HepG2 (cell line): ENCODE data around the gene ADSS1. TPM values are rescaled to one million over a fixed set of nuclear protein-coding genes. Genes with fewer than 3 reads are reported as not detected.

Experiments used
- ARNT2 ChIP-seq: sonication (generic); formaldehyde crosslinking; IDR thresholded peaks from 2 replicates; pipeline ENCODE4 v1.8.0; 2022; ENCODE audit warnings: mild to moderate bottlenecking, low read depth, missing genetic modification reagents, moderate library complexity
- ARNTL ChIP-seq: sonication (generic); formaldehyde crosslinking; IDR thresholded peaks from 2 replicates; pipeline ENCODE4 v1.4.0; 2020; ENCODE audit warnings: mild to moderate bottlenecking, missing genetic modification reagents
- BRCA1 ChIP-seq: sonication (generic); formaldehyde crosslinking; IDR thresholded peaks from 2 replicates; pipeline ENCODE4 v1.4.0; 2020; ENCODE audit warnings: missing genetic modification reagents
- EEA1 ChIP-seq: sonication (generic); formaldehyde crosslinking; IDR thresholded peaks from 2 replicates; pipeline ENCODE4 v1.5.1; 2020; ENCODE audit warnings: mild to moderate bottlenecking, missing genetic modification reagents, borderline replicate concordance
- FOXA3 ChIP-seq: IDR thresholded peaks from 2 replicates; pipeline ENCODE4 v1.6.1; 2016; ENCODE audit warnings: missing genetic modification reagents, missing compliant biosample characterization
- MTF1 ChIP-seq: sonication (generic); formaldehyde crosslinking; IDR thresholded peaks from 2 replicates; pipeline ENCODE4 v1.5.0; 2020; ENCODE audit warnings: missing genetic modification reagents
- NFIB ChIP-seq: sonication (generic); formaldehyde crosslinking; IDR thresholded peaks from 2 replicates; pipeline ENCODE4 v1.9.0; 2021; ENCODE audit warnings: missing genetic modification reagents, mild to moderate bottlenecking, borderline replicate concordance
- PHF21A ChIP-seq: sonication (generic); formaldehyde crosslinking; IDR thresholded peaks from 2 replicates; pipeline ENCODE4 v1.5.0; 2020; ENCODE audit warnings: mild to moderate bottlenecking, missing genetic modification reagents
- POLR2AphosphoS5 ChIP-seq: IDR thresholded peaks from 2 replicates; pipeline ENCODE4 v1.6.1; 2012; ENCODE audit warnings: low read depth, low read length
- PPARG ChIP-seq: conservative IDR thresholded peaks from 2 replicates; pipeline ENCODE4 v1.6.1; 2016; ENCODE audit warnings: missing biosample characterization, missing genetic modification reagents
- RXRA ChIP-seq: sonication (generic); formaldehyde crosslinking; IDR thresholded peaks from 2 replicates; pipeline ENCODE4 v1.5.1; 2020; ENCODE audit warnings: missing genetic modification reagents
- SALL1 ChIP-seq: sonication (generic); formaldehyde crosslinking; IDR thresholded peaks from 2 replicates; pipeline ENCODE4 v1.8.0; 2022; ENCODE audit warnings: mild to moderate bottlenecking, missing genetic modification reagents
- SOX6 ChIP-seq, 2 experiments: fragments of 450-650 bp in 1 of 2; sonication (generic) in 1 of 2; formaldehyde crosslinking in 1 of 2; IDR thresholded peaks; 2 replicates each; pipeline versions ENCODE4 v1.4.0 to v1.6.1; 2017 to 2020; ENCODE audit warnings: antibody characterized with exemption in 1 of 2, mild to moderate bottlenecking in 1 of 2, missing genetic modification reagents in 1 of 2
- ZNF180 ChIP-seq: sonication (generic); formaldehyde crosslinking; IDR thresholded peaks from 2 replicates; pipeline ENCODE4 v1.4.0; 2020; ENCODE audit warnings: low read depth, missing genetic modification reagents, borderline replicate concordance
- ZNF550 ChIP-seq: sonication (generic); formaldehyde crosslinking; IDR thresholded peaks from 2 replicates; pipeline ENCODE4 v1.4.0; 2020; ENCODE audit warnings: mild to moderate bottlenecking, missing genetic modification reagents, borderline replicate concordance
- ZNF558 ChIP-seq: sonication (generic); formaldehyde crosslinking; IDR thresholded peaks from 2 replicates; pipeline ENCODE4 v1.9.0; 2022; ENCODE audit warnings: mild to moderate bottlenecking, missing genetic modification reagents, borderline replicate concordance
- ZNF782 ChIP-seq: sonication (generic); formaldehyde crosslinking; IDR thresholded peaks from 2 replicates; pipeline ENCODE4 v1.4.0; 2020; ENCODE audit warnings: missing genetic modification reagents, mild to moderate bottlenecking, borderline replicate concordance
- polyA plus RNA-seq, 8 experiments: library from polyadenylated mRNA; depleted of rRNA in 3 of 8; stranded (reverse) in 7 of 8; unstranded in 1 of 8; fragments of >200 nt; fragmentation: Illumina TruSeq in 4 of 8; extraction: Trizol in 4 of 8; gene quantifications; 2 replicates each; pipeline versions ENCODE4 v1.2.1 to v1.2.3, GENCODE V29; 2011 to 2016; ENCODE audit warnings: low read depth in 4 of 8, missing spikeins in 1 of 8, mixed read lengths in 1 of 8; ENCODE audit not compliant: insufficient read depth in 1 of 8
- total RNA-seq, 5 experiments: library from RNA; depleted of rRNA; stranded (reverse); fragments of >200 nt; fragmentation: Illumina TruSeq; extraction: Trizol; gene quantifications; 2 replicates each; pipeline ENCODE4 v1.2.3, GENCODE V29; 2016; ENCODE audit warnings: low read depth in 1 of 5
- TF ChIP-seq, protein P1 (sequence below): sonication (generic); formaldehyde crosslinking; IDR thresholded peaks from 2 replicates; pipeline ENCODE4 v1.5.0; 2020; ENCODE audit warnings: mild to moderate bottlenecking, missing genetic modification reagents, moderate library complexity
- TF ChIP-seq, protein P2 (sequence below): sonication (generic); formaldehyde crosslinking; IDR thresholded peaks from 2 replicates; pipeline ENCODE4 v1.4.0; 2020; ENCODE audit warnings: missing genetic modification reagents, borderline replicate concordance
- TF ChIP-seq, protein P3 (sequence below): sonication (generic); formaldehyde crosslinking; IDR thresholded peaks from 2 replicates; pipeline ENCODE4 v1.4.0; 2020; ENCODE audit warnings: missing genetic modification reagents
- TF ChIP-seq, protein P4 (sequence below): sonication (generic); formaldehyde crosslinking; conservative IDR thresholded peaks from 2 replicates; pipeline ENCODE4 v1.4.0; 2020; ENCODE audit warnings: mild to moderate bottlenecking, missing genetic modification reagents, moderate library complexity

Gene ADSS1
- total and polyA plus RNA-seq, 2 of the 13 experiments (the other 11 are each of a cell fraction or from before 2014, with no cell fraction given) = 1.0 to 36.7 TPM

DNA sequence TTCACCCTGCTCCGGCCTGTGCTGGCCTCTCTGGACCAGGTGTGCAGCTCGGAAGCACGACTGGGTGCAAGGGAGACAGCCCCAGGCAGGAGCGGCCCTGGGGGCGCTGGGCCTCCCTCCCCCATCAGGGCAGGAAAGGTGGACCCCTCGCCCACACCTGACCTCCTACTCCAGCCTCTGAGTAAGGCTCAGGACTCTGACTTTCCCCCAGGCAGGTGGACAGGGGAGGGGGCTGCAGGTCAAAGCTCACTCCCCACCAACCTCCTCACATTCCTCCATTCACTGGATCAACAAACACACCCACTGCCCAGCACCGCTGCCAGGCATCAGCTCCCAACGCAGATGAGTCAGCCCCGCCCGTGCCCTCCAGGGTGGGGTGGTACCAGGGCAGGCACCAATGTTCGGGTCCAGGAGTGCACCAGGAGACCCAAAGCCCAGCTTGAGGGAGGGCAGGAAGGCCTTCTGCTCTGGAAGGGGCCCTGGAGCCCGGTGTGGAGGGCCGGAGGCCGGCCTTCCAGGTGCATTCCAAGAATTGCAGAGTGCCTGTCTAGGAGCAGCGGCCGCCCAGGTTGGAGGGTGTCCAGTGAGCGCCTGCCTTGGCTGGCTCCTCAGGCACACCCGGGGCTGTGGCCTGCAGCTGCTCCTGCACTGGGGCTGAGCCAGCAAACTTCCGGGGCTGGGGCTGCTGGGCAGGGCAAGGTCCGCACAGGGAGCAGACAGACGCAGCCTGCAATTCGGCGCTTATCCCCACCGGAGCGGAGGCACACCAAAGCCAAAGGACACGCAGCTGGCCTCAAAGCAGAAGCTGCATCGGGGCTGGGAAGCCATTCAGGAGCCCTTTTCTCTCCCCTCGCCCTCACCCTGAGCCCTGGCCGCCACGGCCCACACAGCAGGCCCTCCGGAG, 36.2 kb upstream of the ADSS1 start (continued):
- peak; percentile 92; the same call in 1 of the 2 replicates for TF ChIP-seq ZNF782 (CRISPR knock-in tag)
- TF ChIP-seq EEA1 (CRISPR knock-in tag) = no peak
- peak; percentile 89 for TF ChIP-seq PHF21A (CRISPR knock-in tag)
- TF ChIP-seq MTF1 (CRISPR knock-in tag) = no peak
- TF ChIP-seq SALL1 = peak; percentile 44; the same call in 1 of the 2 replicates
- TF ChIP-seq SOX6 (IDR thresholded peaks at IDR 0.05) = no peak
- peak; percentile 52; the same call in 1 of the 2 replicates for TF ChIP-seq SOX6 (CRISPR knock-in tag; IDR thresholded peaks at IDR 0.05)
- no peak for TF ChIP-seq NFIB (CRISPR knock-in tag)
- peak; percentile 49 for TF ChIP-seq ARNTL
- TF ChIP-seq, protein P1, sequence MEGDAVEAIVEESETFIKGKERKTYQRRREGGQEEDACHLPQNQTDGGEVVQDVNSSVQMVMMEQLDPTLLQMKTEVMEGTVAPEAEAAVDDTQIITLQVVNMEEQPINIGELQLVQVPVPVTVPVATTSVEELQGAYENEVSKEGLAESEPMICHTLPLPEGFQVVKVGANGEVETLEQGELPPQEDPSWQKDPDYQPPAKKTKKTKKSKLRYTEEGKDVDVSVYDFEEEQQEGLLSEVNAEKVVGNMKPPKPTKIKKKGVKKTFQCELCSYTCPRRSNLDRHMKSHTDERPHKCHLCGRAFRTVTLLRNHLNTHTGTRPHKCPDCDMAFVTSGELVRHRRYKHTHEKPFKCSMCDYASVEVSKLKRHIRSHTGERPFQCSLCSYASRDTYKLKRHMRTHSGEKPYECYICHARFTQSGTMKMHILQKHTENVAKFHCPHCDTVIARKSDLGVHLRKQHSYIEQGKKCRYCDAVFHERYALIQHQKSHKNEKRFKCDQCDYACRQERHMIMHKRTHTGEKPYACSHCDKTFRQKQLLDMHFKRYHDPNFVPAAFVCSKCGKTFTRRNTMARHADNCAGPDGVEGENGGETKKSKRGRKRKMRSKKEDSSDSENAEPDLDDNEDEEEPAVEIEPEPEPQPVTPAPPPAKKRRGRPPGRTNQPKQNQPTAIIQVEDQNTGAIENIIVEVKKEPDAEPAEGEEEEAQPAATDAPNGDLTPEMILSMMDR = no peak; the same call in 1 of the 2 replicates
- peak; percentile 88; the same call in 1 of the 2 replicates for TF ChIP-seq ZNF558 (CRISPR knock-in tag)
- no peak for TF ChIP-seq ZNF180 (CRISPR knock-in tag)
- TF ChIP-seq PPARG (CRISPR knock-in tag) = no peak
- TF ChIP-seq, protein P2, sequence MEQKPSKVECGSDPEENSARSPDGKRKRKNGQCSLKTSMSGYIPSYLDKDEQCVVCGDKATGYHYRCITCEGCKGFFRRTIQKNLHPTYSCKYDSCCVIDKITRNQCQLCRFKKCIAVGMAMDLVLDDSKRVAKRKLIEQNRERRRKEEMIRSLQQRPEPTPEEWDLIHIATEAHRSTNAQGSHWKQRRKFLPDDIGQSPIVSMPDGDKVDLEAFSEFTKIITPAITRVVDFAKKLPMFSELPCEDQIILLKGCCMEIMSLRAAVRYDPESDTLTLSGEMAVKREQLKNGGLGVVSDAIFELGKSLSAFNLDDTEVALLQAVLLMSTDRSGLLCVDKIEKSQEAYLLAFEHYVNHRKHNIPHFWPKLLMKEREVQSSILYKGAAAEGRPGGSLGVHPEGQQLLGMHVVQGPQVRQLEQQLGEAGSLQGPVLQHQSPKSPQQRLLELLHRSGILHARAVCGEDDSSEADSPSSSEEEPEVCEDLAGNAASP (CRISPR knock-in tag) = peak; percentile 6; the same call in 1 of the 2 replicates
- TF ChIP-seq BRCA1 (CRISPR knock-in tag) = peak; percentile 47; the same call in 1 of the 2 replicates
- TF ChIP-seq, protein P3, sequence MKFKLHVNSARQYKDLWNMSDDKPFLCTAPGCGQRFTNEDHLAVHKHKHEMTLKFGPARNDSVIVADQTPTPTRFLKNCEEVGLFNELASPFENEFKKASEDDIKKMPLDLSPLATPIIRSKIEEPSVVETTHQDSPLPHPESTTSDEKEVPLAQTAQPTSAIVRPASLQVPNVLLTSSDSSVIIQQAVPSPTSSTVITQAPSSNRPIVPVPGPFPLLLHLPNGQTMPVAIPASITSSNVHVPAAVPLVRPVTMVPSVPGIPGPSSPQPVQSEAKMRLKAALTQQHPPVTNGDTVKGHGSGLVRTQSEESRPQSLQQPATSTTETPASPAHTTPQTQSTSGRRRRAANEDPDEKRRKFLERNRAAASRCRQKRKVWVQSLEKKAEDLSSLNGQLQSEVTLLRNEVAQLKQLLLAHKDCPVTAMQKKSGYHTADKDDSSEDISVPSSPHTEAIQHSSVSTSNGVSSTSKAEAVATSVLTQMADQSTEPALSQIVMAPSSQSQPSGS (CRISPR knock-in tag) = peak; percentile 73; the same call in 1 of the 2 replicates
- peak; percentile 69 for TF ChIP-seq POLR2AphosphoS5
- TF ChIP-seq, protein P4, sequence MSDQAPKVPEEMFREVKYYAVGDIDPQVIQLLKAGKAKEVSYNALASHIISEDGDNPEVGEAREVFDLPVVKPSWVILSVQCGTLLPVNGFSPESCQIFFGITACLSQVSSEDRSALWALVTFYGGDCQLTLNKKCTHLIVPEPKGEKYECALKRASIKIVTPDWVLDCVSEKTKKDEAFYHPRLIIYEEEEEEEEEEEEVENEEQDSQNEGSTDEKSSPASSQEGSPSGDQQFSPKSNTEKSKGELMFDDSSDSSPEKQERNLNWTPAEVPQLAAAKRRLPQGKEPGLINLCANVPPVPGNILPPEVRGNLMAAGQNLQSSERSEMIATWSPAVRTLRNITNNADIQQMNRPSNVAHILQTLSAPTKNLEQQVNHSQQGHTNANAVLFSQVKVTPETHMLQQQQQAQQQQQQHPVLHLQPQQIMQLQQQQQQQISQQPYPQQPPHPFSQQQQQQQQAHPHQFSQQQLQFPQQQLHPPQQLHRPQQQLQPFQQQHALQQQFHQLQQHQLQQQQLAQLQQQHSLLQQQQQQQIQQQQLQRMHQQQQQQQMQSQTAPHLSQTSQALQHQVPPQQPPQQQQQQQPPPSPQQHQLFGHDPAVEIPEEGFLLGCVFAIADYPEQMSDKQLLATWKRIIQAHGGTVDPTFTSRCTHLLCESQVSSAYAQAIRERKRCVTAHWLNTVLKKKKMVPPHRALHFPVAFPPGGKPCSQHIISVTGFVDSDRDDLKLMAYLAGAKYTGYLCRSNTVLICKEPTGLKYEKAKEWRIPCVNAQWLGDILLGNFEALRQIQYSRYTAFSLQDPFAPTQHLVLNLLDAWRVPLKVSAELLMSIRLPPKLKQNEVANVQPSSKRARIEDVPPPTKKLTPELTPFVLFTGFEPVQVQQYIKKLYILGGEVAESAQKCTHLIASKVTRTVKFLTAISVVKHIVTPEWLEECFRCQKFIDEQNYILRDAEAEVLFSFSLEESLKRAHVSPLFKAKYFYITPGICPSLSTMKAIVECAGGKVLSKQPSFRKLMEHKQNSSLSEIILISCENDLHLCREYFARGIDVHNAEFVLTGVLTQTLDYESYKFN (CRISPR knock-in tag) = peak; percentile 82
- TF ChIP-seq RXRA (CRISPR knock-in tag) = peak; percentile 55
- TF ChIP-seq ARNT2 (CRISPR knock-in tag) = peak; percentile 64
- TF ChIP-seq FOXA3 (CRISPR knock-in tag) = peak; percentile 62
- TF ChIP-seq ZNF550 = no peak
